HG03342 (cell line): ENCODE data around the gene SAMD11.
A peak's percentile ranks its signal among the peaks of the same experiment; 100 is the strongest.

ENCODE experiments used
- ATAC-seq: cut with Tn5 transposase; IDR thresholded peaks from one replicate; pipeline ENCODE4 v1.9.1; 2021; ENCODE audit warnings: mild to moderate bottlenecking, moderate library complexity; ENCODE audit not compliant: unreplicated experiment

Gene SAMD11

DNA sequence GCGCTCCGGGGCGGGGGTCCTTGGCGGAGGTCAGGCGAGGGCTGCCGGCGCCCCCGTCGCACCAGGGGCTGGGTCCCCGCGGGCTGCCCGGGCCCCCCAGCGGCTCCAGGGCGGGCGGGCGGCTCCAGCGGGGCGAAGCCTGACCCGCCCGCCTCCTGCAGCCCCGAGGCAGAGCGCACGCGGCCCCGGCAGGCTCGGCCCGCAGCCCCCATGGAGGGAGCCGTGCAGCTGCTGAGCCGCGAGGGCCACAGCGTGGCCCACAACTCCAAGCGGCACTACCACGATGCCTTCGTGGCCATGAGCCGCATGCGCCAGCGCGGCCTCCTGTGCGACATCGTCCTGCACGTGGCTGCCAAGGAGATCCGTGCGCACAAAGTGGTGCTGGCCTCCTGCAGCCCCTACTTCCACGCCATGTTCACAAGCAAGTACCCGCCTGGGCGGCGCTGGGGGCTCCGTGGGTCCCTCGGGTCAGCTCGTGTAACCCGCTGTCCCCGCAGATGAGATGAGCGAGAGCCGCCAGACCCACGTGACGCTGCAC lies 37.5 kb downstream of the SAMD11 start:
- no peak for ATAC-seq

DNA sequence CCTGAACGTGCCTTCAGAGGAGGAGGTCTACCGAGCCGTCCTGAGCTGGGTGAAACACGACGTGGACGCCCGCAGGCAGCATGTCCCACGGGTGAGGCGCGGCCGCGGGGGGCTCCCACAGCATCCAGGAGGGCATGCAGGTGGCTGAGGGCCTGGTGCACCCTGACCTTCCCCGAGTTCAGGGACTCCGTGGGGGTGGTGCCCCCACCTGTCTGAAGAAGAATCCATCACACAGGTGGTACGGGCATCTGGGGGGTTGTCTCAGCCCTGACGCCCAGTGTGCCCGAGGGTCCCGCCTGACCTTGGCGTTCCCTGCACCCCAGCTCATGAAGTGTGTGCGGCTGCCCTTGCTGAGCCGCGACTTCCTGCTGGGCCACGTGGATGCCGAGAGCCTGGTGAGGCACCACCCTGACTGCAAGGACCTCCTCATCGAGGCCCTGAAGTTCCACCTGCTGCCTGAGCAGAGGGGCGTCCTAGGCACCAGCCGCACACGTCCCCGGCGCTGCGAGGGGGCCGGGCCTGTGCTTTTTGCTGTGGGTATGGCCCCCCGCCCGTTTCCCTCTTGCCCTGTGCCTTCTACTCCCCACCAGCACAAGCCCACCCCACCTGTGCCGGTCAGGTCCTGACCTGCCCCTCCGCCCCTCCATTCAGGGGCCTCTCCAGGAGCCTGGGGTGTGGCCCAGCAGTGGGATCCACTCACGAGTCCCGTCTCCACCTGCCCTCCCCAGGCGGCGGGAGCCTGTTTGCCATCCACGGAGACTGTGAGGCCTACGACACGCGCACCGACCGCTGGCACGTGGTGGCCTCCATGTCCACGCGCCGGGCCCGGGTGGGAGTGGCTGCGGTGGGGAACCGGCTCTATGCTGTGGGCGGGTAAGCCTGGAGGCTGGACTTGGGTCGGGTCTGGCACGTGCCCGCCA lies 38.9 kb downstream of the SAMD11 start:
- ATAC-seq: no peak

DNA sequence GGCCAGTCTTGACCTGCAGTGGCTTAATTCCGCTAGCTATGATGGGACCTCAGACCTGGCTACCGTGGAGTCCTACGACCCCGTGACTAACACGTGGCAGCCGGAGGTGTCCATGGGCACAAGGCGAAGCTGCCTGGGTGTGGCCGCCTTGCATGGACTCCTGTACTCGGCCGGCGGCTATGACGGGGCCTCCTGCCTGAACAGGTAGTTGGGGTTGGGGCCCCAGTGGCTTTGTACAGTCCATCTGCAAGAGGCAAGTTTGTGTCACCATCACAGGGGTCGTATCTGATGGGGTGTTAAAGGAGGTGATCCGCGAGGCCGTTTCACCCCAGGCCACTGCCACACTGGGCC lies 39.6 kb downstream of the SAMD11 start:
- ATAC-seq: no peak

DNA sequence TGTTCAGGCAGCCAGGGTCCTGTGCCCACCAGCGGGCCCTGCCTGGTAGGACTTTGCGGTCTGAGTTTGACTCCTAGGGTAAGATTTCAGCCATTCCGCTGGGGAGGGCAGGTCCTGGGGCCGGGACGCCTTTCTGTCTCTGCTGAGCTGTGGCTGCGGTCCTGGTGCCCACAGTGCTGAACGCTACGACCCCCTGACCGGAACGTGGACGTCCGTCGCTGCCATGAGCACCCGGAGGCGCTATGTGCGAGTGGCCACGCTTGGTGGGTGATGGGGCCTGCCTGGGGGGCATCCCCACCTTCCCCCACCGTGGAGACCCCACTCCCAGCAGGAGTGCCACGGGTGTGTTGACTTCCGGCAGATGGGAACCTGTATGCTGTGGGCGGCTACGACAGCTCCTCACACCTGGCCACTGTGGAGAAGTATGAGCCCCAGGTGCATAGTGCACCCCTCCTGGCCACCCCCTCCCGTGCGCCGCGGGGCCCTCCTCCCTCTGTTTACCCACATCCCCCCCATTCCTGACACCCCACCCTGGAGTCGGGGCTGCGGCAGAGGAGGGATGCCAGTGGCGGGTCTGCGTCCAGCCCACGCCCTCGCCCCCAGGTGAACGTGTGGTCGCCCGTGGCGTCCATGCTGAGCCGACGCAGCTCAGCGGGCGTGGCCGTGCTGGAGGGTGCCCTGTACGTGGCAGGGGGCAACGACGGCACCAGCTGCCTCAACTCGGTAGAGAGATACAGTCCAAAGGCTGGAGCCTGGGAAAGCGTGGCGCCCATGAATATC lies 40.2 kb downstream of the SAMD11 start:
- no peak for ATAC-seq

DNA sequence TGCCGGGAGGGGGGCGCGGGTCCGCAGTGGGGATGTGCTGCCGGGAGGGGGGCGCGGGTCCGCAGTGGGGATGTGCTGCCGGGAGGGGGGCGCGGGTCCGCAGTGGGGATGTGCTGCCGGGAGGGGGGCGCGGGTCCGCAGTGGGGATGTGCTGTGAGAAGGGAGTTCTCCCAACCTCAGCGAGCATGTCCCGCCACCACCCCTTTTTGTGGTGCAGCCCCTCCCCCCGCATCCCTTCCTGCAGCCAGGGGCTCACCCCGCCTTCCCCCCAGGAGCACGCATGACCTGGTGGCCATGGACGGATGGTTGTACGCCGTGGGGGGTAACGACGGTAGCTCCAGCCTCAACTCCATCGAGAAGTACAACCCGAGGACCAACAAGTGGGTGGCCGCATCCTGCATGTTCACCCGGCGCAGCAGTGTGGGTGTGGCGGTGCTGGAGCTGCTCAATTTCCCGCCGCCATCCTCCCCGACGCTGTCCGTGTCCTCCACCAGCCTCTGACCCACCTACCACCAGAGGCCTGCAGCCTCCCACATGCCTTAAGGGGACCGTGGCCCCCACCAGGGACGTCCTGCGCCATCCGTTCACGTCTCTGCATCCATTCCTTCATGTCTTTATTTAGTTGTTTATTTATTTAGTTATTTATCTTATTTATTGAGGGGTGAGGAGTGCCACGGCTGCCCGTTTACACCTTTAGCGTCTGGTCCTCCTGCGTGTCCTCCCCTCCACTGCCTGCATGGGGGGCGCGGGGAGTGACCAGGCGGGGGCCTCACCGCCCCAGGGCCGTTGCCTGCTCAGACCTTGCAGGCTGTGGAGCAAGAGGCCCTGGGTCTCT lies 41.2 kb downstream of the SAMD11 start:
- ATAC-seq: no peak

DNA sequence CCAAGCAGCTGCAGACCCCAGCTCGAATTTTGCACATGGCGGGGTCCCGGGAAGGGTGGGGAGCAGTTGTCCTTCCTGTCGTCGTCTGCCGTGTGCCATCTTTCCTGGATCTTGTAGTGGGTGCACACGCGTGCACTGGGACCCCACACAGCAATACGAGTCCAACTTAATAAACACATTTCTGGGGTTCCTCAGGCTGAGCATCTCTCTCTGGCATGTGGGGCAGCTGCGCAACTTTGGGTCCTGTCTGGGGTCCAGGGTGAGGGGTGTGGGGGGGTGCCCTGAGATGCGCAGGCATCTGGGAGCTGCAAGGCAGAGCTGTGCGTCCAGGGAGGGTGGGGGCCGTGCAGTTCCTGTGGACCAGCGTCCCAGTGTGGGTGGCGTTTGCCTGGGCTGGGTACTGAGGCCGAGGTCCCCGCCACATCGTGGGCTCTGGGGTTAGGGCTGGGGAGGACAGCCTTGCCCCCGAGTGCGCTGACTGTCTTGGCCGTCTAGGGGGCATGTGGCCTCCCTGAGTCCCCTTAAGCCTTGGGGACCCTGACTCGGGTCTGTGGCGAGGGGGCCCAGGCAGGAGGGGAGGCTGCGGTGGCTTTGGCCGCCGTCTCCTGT lies 41.9 kb downstream of the SAMD11 start:
- no peak for ATAC-seq

DNA sequence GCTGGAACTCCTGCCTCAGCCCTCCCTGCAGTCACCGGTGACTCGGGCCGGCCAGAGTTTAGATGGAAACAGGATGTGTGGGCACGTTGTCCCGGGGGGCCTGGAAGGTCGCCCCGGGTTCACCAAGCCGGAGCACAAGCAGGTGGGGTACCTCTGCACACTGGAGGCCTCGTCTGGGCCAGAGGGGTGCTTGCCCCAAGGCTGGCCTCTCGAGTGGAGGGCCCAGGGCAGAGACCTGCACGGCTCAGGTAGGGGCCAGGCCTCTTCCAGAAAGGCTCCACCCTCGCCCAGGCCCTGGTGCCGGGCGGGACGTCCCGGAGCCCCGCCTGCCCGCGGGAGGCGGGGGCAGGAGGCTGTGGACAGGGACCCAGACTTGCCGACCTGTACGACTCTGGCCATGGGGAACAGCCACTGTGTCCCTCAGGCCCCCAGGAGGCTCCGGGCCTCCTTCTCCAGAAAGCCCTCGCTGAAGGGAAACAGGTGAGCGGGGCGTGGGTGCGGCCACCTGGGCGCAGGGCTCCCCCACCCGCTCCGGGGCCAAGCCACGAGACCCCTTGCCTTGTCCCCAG lies 42.5 kb downstream of the SAMD11 start, which contains the start of gene PLEKHN1:
Gene PLEKHN1 (plus strand): TSS at position 348 of the 569 bp plus-strand sequence. CDS start 50 bp downstream, at position 398.
- ATAC-seq: peak; percentile 15

DNA sequence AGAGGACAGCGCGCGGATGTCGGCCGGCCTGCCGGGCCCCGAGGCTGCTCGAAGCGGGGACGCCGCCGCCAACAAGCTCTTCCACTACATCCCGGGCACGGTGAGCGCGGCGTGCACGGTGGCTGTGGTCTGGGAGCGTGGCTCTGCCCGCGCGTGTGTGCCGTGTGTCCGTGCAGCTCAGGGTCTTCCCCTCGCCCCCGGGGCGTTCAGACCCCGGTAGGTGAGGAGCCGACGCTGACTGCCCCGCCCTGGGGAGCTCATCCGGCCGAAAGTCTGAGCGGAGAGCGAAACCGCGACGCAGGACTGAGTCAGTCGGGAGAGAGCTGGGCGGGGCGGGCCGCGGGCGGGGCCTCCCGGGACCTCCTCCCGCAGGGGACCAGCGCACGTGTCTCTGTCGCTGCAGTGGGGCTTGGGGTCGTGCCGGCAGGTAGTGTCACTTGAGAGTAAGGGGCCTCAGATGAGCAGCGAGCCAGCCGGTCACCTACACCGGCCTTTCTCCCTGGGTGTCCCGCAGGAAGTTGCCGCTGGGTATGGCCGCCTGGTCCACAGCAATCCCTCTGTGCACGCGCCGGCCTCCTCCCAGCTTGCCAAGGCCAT lies 43.1 kb downstream of the SAMD11 start:
- ATAC-seq: peak; percentile 48

DNA sequence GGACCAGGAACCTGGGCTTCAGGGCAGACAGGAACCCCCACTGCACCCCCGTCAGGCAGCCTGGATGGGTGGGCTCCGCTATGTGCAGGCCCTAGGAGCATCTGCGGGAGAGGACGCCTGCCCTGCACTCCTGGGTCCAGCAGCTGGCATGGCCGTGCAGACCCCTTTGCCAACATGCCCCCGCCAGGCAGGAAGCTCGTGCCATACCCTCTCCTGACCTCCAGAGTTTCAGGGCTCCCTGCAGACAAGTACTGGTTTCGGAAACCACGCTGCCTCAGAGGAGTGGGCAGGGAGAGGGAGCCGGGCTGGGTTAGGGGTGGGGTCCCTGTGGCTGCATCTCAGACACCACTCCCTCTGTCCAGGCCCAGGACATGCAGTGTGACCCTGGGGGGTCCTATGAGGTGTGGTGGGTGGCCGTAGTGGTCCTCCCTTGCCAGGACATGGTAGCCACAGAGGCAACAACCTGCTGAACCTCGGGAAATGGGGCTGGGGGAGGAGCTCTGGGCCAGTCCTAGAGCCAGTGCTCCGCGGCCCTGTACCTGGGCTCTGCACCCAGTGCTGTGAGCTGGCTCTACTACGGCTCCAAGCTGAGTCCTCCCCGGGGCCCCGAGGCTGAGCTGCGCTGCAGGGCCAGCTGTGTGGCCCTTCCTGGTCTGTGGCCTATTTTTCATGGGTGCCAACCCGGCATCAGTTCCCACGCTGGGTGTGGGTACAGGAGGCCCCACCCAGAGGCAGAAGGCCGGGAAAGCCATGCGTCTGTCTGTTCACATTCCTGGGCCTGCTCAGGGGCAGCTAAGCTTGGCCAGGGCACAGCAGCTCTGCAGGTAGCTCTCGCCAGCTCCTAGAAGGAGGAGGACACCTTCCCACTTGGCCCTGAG lies 44.0 kb downstream of the SAMD11 start:
- ATAC-seq: no peak

DNA sequence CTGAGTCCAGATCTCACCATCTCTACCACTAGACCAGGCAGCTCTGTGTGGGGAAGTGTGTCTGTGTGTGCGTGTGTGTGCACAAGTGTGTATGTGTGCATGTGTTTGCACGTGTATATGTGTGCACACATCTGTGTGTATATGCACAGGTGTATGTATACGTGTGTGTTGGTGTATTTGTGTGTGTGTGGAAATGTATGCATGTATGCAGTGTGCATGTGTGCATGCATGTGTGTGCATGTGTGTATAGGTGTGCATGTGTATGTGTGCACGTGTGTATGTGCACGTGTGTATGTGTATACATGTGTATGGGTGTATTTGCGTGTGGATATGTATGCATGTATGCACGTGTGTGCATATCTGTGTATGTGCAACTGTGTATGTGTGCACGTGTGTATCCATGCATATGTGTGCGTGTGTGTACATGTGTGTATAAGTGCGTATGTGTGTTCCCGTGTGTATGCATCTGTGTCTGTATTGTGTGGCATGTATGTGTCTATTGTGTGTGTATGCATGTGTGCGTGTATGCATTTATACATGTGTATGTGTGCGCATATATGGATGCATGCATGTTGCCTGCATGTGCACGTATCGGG lies 45.6 kb downstream of the SAMD11 start:
- no peak for ATAC-seq

DNA sequence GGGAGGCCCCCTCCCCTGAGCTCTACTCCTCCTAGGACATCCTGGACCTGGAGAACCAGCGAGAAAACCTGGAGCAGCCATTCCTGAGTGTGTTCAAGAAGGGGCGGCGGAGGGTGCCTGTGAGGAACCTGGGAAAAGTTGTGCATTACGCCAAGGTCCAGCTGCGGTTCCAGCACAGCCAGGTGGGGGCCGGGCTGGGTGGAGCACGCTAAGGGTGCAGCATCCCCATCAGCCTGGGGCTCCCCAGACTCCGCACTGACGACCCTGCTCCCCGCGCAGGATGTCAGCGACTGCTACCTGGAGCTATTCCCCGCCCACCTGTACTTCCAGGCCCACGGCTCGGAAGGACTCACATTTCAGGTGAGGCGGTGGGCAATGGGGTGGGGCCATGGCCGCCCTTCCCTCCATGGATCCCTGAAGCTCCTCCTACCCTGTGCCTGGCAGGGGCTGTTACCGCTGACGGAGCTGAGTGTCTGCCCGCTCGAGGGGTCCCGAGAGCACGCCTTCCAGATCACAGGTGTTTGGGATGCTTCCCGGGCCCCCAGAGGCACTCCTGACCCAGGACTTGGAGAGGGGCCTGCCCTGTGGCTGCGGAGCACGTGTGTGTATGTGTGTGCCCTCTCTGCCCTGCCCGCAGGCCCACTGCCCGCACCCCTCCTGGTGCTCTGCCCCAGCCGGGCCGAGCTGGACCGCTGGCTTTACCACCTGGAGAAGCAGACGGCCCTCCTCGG lies 46.7 kb downstream of the SAMD11 start:
- no peak for ATAC-seq

DNA sequence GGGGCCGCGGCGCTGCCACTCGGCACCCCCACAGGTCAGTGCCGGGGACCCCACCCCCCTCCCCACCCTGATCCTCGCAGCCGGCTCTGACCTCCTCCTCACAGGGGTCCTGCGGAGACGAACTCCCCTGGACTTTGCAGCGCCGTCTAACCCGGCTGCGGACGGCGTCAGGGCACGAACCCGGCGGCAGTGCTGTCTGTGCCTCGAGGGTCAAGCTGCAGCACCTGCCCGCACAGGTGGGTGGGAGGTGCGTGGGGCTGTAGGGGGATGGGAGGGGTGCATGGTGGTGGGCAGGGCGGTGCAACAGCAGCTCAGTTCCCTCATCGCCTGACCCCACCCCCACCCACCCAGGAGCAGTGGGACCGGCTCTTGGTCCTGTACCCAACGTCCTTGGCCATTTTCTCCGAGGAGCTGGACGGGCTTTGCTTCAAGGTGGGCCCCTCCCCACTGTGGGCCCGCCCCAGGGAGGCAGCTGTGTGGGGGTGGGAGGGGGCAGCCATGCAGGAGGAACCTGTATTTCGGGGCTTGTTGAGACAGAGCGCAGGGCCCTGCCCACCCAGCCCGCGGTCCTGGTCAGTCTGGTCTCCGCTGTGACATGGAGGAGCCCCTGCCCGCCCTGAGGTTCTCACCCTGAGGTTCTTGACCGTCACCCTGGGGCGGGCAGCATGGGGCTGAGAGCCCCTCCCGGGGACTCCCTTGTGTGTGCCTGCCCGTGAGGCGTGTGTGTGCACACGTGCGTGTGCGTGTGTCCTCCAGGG lies 47.4 kb downstream of the SAMD11 start:
- no peak for ATAC-seq

DNA sequence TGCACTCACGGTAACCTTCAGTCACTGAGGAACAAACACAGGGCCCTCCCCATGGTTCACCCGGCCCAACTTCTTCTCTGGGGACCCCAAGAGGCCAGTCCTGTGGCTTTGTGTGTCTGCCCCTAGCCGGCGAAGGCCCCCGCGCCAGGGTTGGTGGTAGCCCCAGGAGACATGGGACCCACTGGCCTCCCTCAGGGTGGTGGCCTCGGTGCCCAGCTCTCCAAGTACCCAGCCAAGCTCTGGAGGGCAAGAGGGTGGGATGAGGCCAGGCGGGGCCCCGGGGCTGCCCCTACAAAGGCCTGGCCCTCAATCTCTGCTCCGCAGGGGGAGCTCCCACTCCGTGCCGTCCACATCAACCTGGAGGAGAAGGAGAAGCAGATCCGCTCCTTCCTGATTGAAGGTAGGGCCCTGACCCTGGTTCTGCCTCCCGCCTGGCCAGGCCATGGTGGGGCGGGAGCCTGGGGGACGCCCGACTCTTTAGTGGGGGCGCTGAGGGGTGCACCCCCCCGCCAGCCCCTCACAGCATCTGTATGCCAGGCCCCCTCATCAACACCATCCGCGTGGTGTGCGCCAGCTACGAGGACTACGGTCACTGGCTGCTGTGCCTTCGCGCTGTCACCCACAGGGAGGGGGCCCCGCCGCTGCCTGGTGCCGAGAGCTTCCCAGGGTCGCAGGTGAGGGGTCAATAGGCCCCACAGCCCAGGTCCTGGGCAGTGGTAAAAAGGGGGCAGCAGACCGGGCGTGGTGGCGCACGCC lies 48.2 kb downstream of the SAMD11 start:
- no peak for ATAC-seq

DNA sequence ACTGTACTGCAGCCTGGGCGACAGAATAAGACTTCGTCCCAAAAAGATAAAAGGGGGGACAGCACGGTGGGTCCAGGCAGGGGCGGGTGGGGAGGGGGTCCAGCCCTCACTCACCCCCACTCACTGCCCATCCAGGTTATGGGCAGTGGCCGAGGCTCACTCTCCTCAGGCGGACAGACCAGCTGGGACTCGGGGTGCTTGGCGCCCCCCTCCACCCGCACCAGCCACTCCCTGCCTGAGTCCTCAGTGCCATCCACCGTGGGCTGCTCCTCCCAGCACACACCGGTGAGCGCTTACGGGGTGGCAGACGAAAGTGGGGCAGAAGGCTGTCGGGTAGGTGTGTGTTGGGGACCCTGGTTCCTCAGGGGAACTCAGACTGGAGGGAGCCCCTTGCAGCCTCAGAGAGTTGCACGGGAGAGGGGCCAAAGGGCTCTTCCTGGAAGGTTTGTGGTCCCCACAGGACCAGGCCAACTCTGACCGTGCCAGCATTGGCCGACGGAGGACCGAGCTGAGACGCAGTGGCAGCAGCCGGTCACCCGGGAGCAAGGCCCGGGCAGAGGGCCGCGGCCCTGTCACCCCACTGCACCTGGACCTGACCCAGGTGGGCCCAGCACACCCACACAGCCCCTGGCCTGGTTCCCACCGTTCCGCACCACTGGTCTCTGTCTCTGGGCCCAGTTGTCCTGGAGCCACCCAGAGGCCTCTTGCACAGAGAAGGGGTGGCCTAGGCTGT lies 49.2 kb downstream of the SAMD11 start:
- no peak for ATAC-seq

DNA sequence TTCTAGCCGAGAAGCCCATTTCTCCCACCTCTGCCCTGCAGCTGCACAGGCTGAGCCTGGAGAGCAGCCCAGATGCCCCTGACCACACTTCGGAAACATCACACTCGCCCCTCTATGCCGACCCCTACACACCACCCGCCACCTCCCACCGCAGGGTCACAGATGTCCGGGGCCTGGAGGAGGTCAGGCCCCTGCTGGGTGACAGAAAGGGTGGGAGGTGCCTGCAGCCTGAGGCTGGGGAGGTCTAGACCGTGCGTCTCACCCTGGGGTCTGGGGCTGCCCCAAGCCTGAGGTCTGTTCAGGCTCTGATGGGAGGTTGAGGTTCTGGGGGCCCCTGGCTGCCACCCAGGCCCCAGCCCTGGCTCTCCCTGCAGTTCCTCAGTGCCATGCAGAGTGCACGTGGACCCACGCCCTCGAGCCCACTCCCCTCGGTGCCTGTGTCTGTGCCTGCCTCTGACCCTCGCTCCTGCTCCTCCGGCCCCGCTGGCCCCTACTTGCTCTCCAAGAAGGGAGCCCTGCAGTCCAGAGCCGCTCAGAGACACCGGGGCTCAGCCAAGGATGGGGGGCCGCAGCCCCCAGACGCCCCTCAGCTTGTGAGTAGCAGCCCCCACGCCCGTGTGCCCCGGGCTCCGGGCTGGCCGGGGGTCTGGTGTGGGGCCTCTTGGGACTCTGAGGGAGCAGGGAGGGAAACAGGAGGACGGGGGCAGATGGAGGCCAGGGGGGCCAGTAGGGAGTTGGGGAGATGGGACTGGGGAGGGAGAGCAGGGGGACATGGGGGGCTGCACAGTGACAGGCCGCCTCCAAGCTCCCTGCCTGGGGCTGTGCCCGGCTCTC lies 50.0 kb downstream of the SAMD11 start:
- ATAC-seq: no peak
